Endothelial cell of umbilical vein (primary cell): ENCODE data around the gene NLRP3. TPM values are rescaled to one million over a fixed set of nuclear protein-coding genes. Genes with fewer than 3 reads are reported as not detected.

Experiments used
- BruUV-seq: library from RNA; stranded (reverse); fragments of 400-500 nt; replicated peaks from 2 replicates; lab custom pipeline; 2021; lab: Mats Ljungman, UMichigan
- CTCF ChIA-PET: fragments of 300-600, 350-600 bp; sonication (Branson Sonifier 250); formaldehyde crosslinking; loops from one replicate; lab custom pipeline; 2021; ENCODE audit warnings: antibody characterized with exemption, inconsistent platforms; lab: Charles Lee
- POLR2A ChIA-PET: fragments of 300-600, 350-600 bp; sonication (Branson Sonifier 250); formaldehyde crosslinking; loops from one replicate; lab custom pipeline; 2021; ENCODE audit warnings: antibody characterized with exemption, inconsistent platforms; lab: Charles Lee
- DNase-seq: peaks from one replicate; pipeline ENCODE4 v3.0.0-alpha.2; 2011; ENCODE audit warnings: low read depth, low spot score
- FAIRE-seq: peaks from 2 replicates; lab custom pipeline; 2011; peaks lifted over from hg19 to GRCh38; lab: Jason Lieb, UNC
- H2AFZ ChIP-seq: 2 replicates; pipeline ENCODE4 v1.6.0; 2012; ENCODE audit warnings: low read depth, low read length, control low read depth, inconsistent platforms
- H3K27ac ChIP-seq: 2 replicates; pipeline ENCODE4 v1.5.1; 2011; ENCODE audit warnings: low read depth, mild to moderate bottlenecking, control low read depth, low read length, moderate library complexity; ENCODE audit not compliant: insufficient read depth
- H3K27me3 ChIP-seq, 2 experiments: 2 replicates each; pipeline versions ENCODE4 v1.6.0 to v1.6.1; 2011; ENCODE audit warnings: low read length in 2 of 2, mixed read lengths in 1 of 2; ENCODE audit not compliant: control insufficient read depth in 2 of 2, insufficient read depth in 2 of 2
- H3K36me3 ChIP-seq, 2 experiments: 2 replicates in 1 of 2; 3 replicates in 1 of 2; pipeline ENCODE4 v1.5.1; 2011; ENCODE audit warnings: low read length in 2 of 2, mild to moderate bottlenecking in 1 of 2, moderate library complexity in 1 of 2; ENCODE audit not compliant: control insufficient read depth in 2 of 2, insufficient read depth in 2 of 2; ENCODE audit errors: extremely low read depth in 1 of 2
- H3K4me1 ChIP-seq: 3 replicates; pipeline ENCODE4 v1.5.1; 2011; ENCODE audit warnings: mild to moderate bottlenecking, low read length; ENCODE audit not compliant: control insufficient read depth, insufficient read depth; ENCODE audit errors: extremely low read depth
- H3K4me2 ChIP-seq: 2 replicates; pipeline ENCODE4 v1.6.1; 2011; ENCODE audit warnings: low read length, control low read depth, mixed read lengths; ENCODE audit not compliant: insufficient read depth
- H3K4me3 ChIP-seq, 3 experiments: fragments of 200-600 bp in 1 of 3; sonication (generic), shearing (Covaris generic) in 1 of 3; replicated peaks in 1 of 3; 2 replicates each; pipeline ENCODE4 v1.5.1; 2011 to 2016; ENCODE audit warnings: control low read depth in 3 of 3, low read length in 3 of 3, mild to moderate bottlenecking in 2 of 3, inconsistent platforms in 1 of 3, low read depth in 1 of 3, moderate library complexity in 1 of 3; ENCODE audit not compliant: insufficient read depth in 1 of 3
- H3K79me2 ChIP-seq: 2 replicates; pipeline ENCODE4 v1.6.0; 2012; ENCODE audit warnings: low read length, inconsistent platforms; ENCODE audit not compliant: control insufficient read depth, insufficient read depth
- H3K9ac ChIP-seq: replicated peaks from 2 replicates; pipeline ENCODE3; 2011; ENCODE audit warnings: low read length, control low read depth; ENCODE audit not compliant: insufficient read depth; ENCODE audit errors: extremely low read depth
- H3K9me1 ChIP-seq: replicated peaks from 3 replicates; pipeline ENCODE4 v1.6.0; 2011; ENCODE audit warnings: mild to moderate bottlenecking, low read length; ENCODE audit not compliant: control insufficient read depth, insufficient read depth; ENCODE audit errors: extremely low read depth
- H3K9me3 ChIP-seq: replicated peaks from 2 replicates; pipeline ENCODE4 v1.5.1; 2012; ENCODE audit warnings: low read length, inconsistent platforms; ENCODE audit not compliant: control insufficient read depth, insufficient read depth
- H4K20me1 ChIP-seq: replicated peaks from 2 replicates; pipeline ENCODE3; 2011; ENCODE audit warnings: mild to moderate bottlenecking, low read length; ENCODE audit not compliant: control insufficient read depth, insufficient read depth; ENCODE audit errors: extremely low read depth
- EZH2 ChIP-seq: IDR thresholded peaks from 2 replicates; pipeline ENCODE4 v1.6.1; 2012; ENCODE audit warnings: borderline replicate concordance, low read depth, mild to moderate bottlenecking, moderate library complexity, low read length, inconsistent platforms; ENCODE audit not compliant: severe bottlenecking
- FOS ChIP-seq: IDR thresholded peaks from 2 replicates; pipeline ENCODE4 v1.6.1; 2011; ENCODE audit warnings: mild to moderate bottlenecking, low read length, moderate library complexity, borderline replicate concordance; ENCODE audit not compliant: insufficient read depth
- GATA2 ChIP-seq: IDR thresholded peaks from 2 replicates; pipeline ENCODE4 v1.7.0; 2011; ENCODE audit warnings: low read depth, mild to moderate bottlenecking, moderate library complexity, mixed read lengths, low read length; ENCODE audit not compliant: insufficient read length, insufficient read depth
- JUN ChIP-seq: IDR thresholded peaks from 2 replicates; pipeline ENCODE4 v1.6.1; 2011; ENCODE audit warnings: borderline replicate concordance, low read depth; ENCODE audit not compliant: insufficient read length, insufficient read depth
- MYC ChIP-seq: IDR thresholded peaks from one replicate; pipeline ENCODE4 v1.6.1; 2011; ENCODE audit warnings: mild to moderate bottlenecking, low read depth, low read length
- POLR2A ChIP-seq: IDR thresholded peaks from 2 replicates; pipeline ENCODE4 v1.6.1; 2012; ENCODE audit warnings: low read depth, mild to moderate bottlenecking, control low read depth, low read length
- POLR2AphosphoS5 ChIP-seq: IDR thresholded peaks from 2 replicates; pipeline ENCODE4 v1.6.1; 2012; ENCODE audit warnings: low read depth, mild to moderate bottlenecking, control low read depth, low read length, moderate library complexity; ENCODE audit not compliant: insufficient read depth
- dilution Hi-C: fragments of 300-500 bp; cut with MboI; formaldehyde crosslinking; loops from one replicate; pipeline ENCODE4 v1.15.0; 2019; ENCODE audit warnings: low sequenced_read_pairs; ENCODE audit not compliant: extremely low pct_ligation_motif_present
- intact Hi-C: fragments of 100-400 bp; cut with micrococcal nuclease; formaldehyde crosslinking; loops from one replicate; pipeline ENCODE4 v1.10.0; 2022
- polyA plus RNA-seq, 4 experiments: library from polyadenylated mRNA; depleted of rRNA in 3 of 4; stranded (reverse) in 3 of 4; unstranded in 1 of 4; fragments of >200 nt; gene quantifications; 2 replicates each; pipeline versions ENCODE4 v1.2.1 to v1.2.3, GENCODE V29; 2011 to 2012; ENCODE audit warnings: missing spikeins in 1 of 4
- total RNA-seq: library from RNA; stranded (reverse); gene quantifications from 2 replicates; pipeline ENCODE4 v1.2.3, GENCODE V29; 2021
- TF ChIP-seq, protein P1 (sequence below), 2 donors: IDR thresholded peaks; 1 replicate in 1 of 2; 2 replicates in 1 of 2; pipeline ENCODE4 v1.5.1; 2011; ENCODE audit warnings: low read length in 2 of 2, mild to moderate bottlenecking in 2 of 2, moderate library complexity in 2 of 2, control low read depth in 1 of 2, inconsistent platforms in 1 of 2, low read depth in 1 of 2; ENCODE audit not compliant: insufficient read depth in 1 of 2; ENCODE audit errors: extremely low read depth in 1 of 2
- TF ChIP-seq, protein P2 (sequence below): IDR thresholded peaks from 2 replicates; pipeline ENCODE4 v1.6.1; 2011; ENCODE audit not compliant: insufficient read depth, insufficient read length

The NLRP3 gene
- total and polyA plus RNA-seq, 2 donors (not counting 3 experiments of a cell fraction or from before 2014, with no cell fraction given), result 0.24 to 0.29 TPM

DNA sequence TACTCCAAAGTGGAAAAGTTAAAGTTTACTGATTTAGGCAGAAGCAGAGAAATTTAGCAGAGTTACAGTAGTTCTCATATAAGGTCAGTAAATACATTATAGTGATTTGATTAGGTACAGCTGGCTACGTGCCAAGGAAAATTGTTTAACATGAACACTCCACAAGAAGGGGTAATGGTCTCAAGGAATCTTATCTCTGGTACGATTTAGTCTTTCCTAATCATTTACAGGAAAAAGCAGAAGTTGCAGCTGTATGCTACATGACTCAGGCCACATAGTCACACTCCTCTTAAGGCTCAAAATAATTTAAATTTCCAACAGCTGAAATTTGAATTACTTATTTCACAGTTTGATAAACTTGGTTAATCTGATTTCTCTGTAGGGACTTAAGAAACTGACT is 78.8 kb downstream of the NLRP3 start:
- no peaks in the 10 kb centered on the region for H4K20me1 ChIP-seq
- H3K4me2 ChIP-seq, result no peak overlapping the region
- intact Hi-C loops, result no loop called here
- ChIA-PET POLR2A (no interaction called here), CTCF (no interaction called here)
- DNase-seq (no peak), FAIRE-seq (no peak)
- no peak overlapping the region for H3K27ac ChIP-seq
- H3K27me3 ChIP-seq, result no peaks in the 10 kb centered on the region
- no peaks in the 10 kb centered on the region for H3K79me2 ChIP-seq
- no TSS peak for BruUV-seq
- no peaks in the 10 kb centered on the region for H3K36me3 ChIP-seq
- no peaks in the 10 kb centered on the region for H3K4me1 ChIP-seq
- dilution Hi-C loops, result no loop called here
- no peak overlapping the region for H3K9ac ChIP-seq
- H3K4me3 ChIP-seq, result no peak overlapping the region
- no peak for TF ChIP-seq POLR2AphosphoS5
- no peak for TF ChIP-seq EZH2
- no peak for TF ChIP-seq JUN
- TF ChIP-seq MYC, result no peak
- TF ChIP-seq FOS, result no peak
- TF ChIP-seq, protein P1, sequence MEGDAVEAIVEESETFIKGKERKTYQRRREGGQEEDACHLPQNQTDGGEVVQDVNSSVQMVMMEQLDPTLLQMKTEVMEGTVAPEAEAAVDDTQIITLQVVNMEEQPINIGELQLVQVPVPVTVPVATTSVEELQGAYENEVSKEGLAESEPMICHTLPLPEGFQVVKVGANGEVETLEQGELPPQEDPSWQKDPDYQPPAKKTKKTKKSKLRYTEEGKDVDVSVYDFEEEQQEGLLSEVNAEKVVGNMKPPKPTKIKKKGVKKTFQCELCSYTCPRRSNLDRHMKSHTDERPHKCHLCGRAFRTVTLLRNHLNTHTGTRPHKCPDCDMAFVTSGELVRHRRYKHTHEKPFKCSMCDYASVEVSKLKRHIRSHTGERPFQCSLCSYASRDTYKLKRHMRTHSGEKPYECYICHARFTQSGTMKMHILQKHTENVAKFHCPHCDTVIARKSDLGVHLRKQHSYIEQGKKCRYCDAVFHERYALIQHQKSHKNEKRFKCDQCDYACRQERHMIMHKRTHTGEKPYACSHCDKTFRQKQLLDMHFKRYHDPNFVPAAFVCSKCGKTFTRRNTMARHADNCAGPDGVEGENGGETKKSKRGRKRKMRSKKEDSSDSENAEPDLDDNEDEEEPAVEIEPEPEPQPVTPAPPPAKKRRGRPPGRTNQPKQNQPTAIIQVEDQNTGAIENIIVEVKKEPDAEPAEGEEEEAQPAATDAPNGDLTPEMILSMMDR (IDR thresholded peaks at IDR 0.05; ENCODE audit: extremely low read depth in 1 of 2, insufficient read depth in 1 of 2, low read depth in 1 of 2, low read length in 2 of 2), result no peak
- no peak for TF ChIP-seq POLR2A
- TF ChIP-seq, protein P2, sequence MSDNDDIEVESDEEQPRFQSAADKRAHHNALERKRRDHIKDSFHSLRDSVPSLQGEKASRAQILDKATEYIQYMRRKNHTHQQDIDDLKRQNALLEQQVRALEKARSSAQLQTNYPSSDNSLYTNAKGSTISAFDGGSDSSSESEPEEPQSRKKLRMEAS, result no peak
- TF ChIP-seq GATA2, result no peak
- no peak overlapping the region for H2AFZ ChIP-seq
- no peaks in the 10 kb centered on the region for H3K9me1 ChIP-seq
- H3K9me3 ChIP-seq, result no peaks in the 10 kb centered on the region
